Ishikawa (cell line): Measurements from ENCODE around the gene CFAP221.

Source experiments
- EGR1 ChIP-seq: IDR thresholded peaks from 2 replicates; pipeline ENCODE4 v1.6.1; 2012
- EP300 ChIP-seq: IDR thresholded peaks from 2 replicates; pipeline ENCODE4 v1.6.1; 2012; ENCODE audit warnings: borderline replicate concordance
- FOXM1 ChIP-seq: IDR thresholded peaks from 2 replicates; pipeline ENCODE4 v1.6.1; 2012; ENCODE audit warnings: low read depth, borderline replicate concordance
- MAX ChIP-seq: IDR thresholded peaks from 2 replicates; pipeline ENCODE4 v1.6.1; 2012
- RAD21 ChIP-seq: IDR thresholded peaks from 2 replicates; pipeline ENCODE4 v1.6.1; 2012; ENCODE audit warnings: low read depth
- REST ChIP-seq: IDR thresholded peaks from 2 replicates; pipeline ENCODE4 v1.6.1; 2012; ENCODE audit warnings: low read depth, mild to moderate bottlenecking
- TAF1 ChIP-seq: IDR thresholded peaks from 2 replicates; pipeline ENCODE4 v1.6.1; 2012; ENCODE audit warnings: low read depth, mild to moderate bottlenecking
- YY1 ChIP-seq: IDR thresholded peaks from 2 replicates; pipeline ENCODE4 v1.6.1; 2012; ENCODE audit warnings: low read depth

GRCh38 chr2:119523952-119524694 lies 20.1 kb upstream of the CFAP221 start, which contains the start of gene SCTR:
- TF ChIP-seq REST (no peak), RAD21 (no peak), EP300 (no peak), FOXM1 (no peak), EGR1 (no peak), MAX (no peak), YY1 (no peak), TAF1 (no peak)
